ENCODE data around the gene PDCD4.

PDCD4 gene

GRCh38 chr10:110845756-110846620, 25.7 kb upstream of the PDCD4 start:
- TF ChIP-seq CTCF (conservative IDR thresholded peaks at IDR 0.05; ENCODE audit: low read depth) = no peak
- ChIA-PET POLR2A (ENCODE audit: low non-redundant PET) (no interaction called here), CTCF (no interaction called here)
- DNase-seq (ENCODE audit: low spot score) = no peak
- no peak overlapping the region; the same call in 1 of the 2 replicates for H3K27ac ChIP-seq

- no peak overlapping the region for H3K27ac ChIP-seq
- ChIA-PET POLR2A (ENCODE audit: low non-redundant PET) (no interaction called here), CTCF (no interaction called here)
These were observed 24.4 kb upstream of the PDCD4 start for GRCh38 chr10:110847374-110847773.

GRCh38 chr10:110848106-110848505, 23.6 kb upstream of the PDCD4 start:
- ChIA-PET CTCF (interaction anchor here (0.6 kb wide), 1 partner anchor 22 kb away, joined by 3 read pairs; no protein-coding TSS in a partner anchor), POLR2A (ENCODE audit: low non-redundant PET) (no interaction called here)
- no peak overlapping the region for H3K27ac ChIP-seq
- no peak for DNase-seq (ENCODE audit: low spot score)
- no peak for TF ChIP-seq CTCF (conservative IDR thresholded peaks at IDR 0.05; ENCODE audit: low read depth)

More at GRCh38 chr10:110847374-110847773, 24.4 kb upstream of the PDCD4 start:
- DNase-seq (ENCODE audit: low spot score) = no peak
- no peak for TF ChIP-seq CTCF (conservative IDR thresholded peaks at IDR 0.05; ENCODE audit: low read depth)

- POLR2A ChIA-PET (ENCODE audit: low non-redundant PET) = no interaction called here
- CTCF ChIA-PET = no interaction called here
- TF ChIP-seq CTCF (conservative IDR thresholded peaks at IDR 0.05; ENCODE audit: low read depth) = no peak
- DNase-seq (ENCODE audit: low spot score) = no peak
- no peak overlapping the region for H3K27ac ChIP-seq
These were observed 21.6 kb upstream of the PDCD4 start for GRCh38 chr10:110850099-110850498.

- POLR2A ChIA-PET (ENCODE audit: low non-redundant PET) = no interaction called here
- DNase-seq (ENCODE audit: low spot score) = no peak
- CTCF ChIA-PET = no interaction called here
- no peak overlapping the region for H3K27ac ChIP-seq
- TF ChIP-seq CTCF (conservative IDR thresholded peaks at IDR 0.05; ENCODE audit: low read depth) = no peak
These were observed 20.6 kb upstream of the PDCD4 start for GRCh38 chr10:110851020-110851612.

GRCh38 chr10:110852255-110852896, 19.4 kb upstream of the PDCD4 start:
- DNase-seq (ENCODE audit: low spot score) = peak; percentile 97
- CTCF ChIA-PET = interaction anchor here (0.6 to 0.7 kb wide), 2 partner anchors 8 to 254 kb away, joined by 3 read pairs; no protein-coding TSS in a partner anchor

More at GRCh38 chr10:110852255-110852896, 19.4 kb upstream of the PDCD4 start:
- no peak for TF ChIP-seq CTCF (conservative IDR thresholded peaks at IDR 0.05; ENCODE audit: low read depth)
- POLR2A ChIA-PET (ENCODE audit: low non-redundant PET) = interaction anchor here (0.8 to 1.0 kb wide), 2 partner anchors 9 to 19 kb away, joined by 3 read pairs; partner anchors contain the start of gene PDCD4
- peak overlapping the region; percentile 68 for H3K27ac ChIP-seq
